ENCODE measurements around the gene ITPR2.

The ITPR2 gene

DNA sequence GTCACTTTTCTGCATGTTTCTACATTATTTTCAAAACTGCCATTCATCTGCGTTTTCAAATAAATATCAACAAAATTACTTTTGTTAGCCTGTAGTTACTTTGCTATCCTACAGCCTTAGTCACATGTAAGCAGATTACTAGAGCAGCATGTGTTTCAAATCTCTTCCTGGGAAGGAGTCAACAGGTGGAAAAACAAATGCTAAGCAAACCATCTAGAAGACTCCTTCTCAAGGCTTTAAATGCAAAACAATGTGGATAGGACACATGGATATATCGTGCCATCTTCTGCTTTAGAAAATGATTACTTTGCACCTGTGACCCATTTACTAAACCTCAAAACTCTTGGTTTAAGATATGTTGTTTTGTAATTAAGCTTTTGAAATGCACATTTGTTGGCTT lies 528.7 kb downstream of the ITPR2 start:
- Histone ChIP-seq H3K9me2 (ENCODE audit: low read depth, low read length) (no peaks in the 10 kb centered on the region), H3K27me3 (ENCODE audit: insufficient read depth, low read length) (no peaks in the 10 kb centered on the region), H3K4me3 (ENCODE audit: low read depth, low read length, poor library complexity, severe bottlenecking) (no peak overlapping the region), H3K9me3 (ENCODE audit: low read length) (no peaks in the 10 kb centered on the region), H3K27ac (ENCODE audit: low read depth, low read length, poor library complexity, severe bottlenecking) (no peak overlapping the region), H2AFZ (ENCODE audit: low read length) (no peak overlapping the region), H3K79me2 (ENCODE audit: insufficient read depth, low read length) (no peaks in the 10 kb centered on the region), H3K4me1 (ENCODE audit: insufficient read depth, low read length, severe bottlenecking) (peaks cover 4% of the 10 kb centered on the region), H3K4me2 (ENCODE audit: low read length) (no peak overlapping the region), H3K9ac (ENCODE audit: low read length) (no peak overlapping the region), H3F3A (ENCODE audit: insufficient read depth, low read length) (no peaks in the 10 kb centered on the region), H4K20me1 (ENCODE audit: insufficient read depth, low read length) (no peaks in the 10 kb centered on the region), H3K36me3 (ENCODE audit: insufficient read depth, low read length) (no peaks in the 10 kb centered on the region)
- no peak for TF ChIP-seq EZH2 (IDR thresholded peaks at IDR 0.05; ENCODE audit: borderline replicate concordance, low read length)
- TF ChIP-seq, protein P1, sequence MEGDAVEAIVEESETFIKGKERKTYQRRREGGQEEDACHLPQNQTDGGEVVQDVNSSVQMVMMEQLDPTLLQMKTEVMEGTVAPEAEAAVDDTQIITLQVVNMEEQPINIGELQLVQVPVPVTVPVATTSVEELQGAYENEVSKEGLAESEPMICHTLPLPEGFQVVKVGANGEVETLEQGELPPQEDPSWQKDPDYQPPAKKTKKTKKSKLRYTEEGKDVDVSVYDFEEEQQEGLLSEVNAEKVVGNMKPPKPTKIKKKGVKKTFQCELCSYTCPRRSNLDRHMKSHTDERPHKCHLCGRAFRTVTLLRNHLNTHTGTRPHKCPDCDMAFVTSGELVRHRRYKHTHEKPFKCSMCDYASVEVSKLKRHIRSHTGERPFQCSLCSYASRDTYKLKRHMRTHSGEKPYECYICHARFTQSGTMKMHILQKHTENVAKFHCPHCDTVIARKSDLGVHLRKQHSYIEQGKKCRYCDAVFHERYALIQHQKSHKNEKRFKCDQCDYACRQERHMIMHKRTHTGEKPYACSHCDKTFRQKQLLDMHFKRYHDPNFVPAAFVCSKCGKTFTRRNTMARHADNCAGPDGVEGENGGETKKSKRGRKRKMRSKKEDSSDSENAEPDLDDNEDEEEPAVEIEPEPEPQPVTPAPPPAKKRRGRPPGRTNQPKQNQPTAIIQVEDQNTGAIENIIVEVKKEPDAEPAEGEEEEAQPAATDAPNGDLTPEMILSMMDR (IDR thresholded peaks at IDR 0.05; ENCODE audit: low read length): no peak

DNA sequence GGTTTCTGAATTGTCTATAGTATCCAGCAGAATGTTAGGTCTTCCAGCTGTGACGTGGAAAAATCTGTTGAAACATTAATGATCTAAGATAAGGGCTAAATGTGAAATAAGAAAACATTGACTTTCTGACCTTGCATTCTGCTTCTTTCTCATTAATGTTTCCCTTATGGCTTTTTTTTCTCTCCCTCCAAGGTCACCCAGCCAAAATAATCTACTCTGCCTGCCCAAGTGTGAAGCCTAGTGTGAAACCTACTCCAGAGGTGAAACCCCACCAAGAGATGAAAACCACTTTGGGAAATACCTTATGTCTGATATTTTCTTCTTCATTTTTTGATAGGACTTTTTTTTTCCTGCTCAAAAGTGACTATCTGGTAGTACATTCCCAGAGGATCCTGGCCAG lies 529.6 kb downstream of the ITPR2 start:
- H3K4me1 ChIP-seq (ENCODE audit: insufficient read depth, low read length, severe bottlenecking): peaks cover 13% of the 10 kb centered on the region
- no peak overlapping the region for H3K9ac ChIP-seq (ENCODE audit: low read length)
- no peaks in the 10 kb centered on the region for H3K36me3 ChIP-seq (ENCODE audit: insufficient read depth, low read length)
- no peaks in the 10 kb centered on the region for H3K79me2 ChIP-seq (ENCODE audit: insufficient read depth, low read length)
- H4K20me1 ChIP-seq (ENCODE audit: insufficient read depth, low read length): no peaks in the 10 kb centered on the region
- H3F3A ChIP-seq (ENCODE audit: insufficient read depth, low read length): no peaks in the 10 kb centered on the region
- no peak overlapping the region for H3K4me2 ChIP-seq (ENCODE audit: low read length)
- H3K4me3 ChIP-seq (ENCODE audit: low read depth, low read length, poor library complexity, severe bottlenecking): no peak overlapping the region
- no peaks in the 10 kb centered on the region for H3K27me3 ChIP-seq (ENCODE audit: insufficient read depth, low read length)
- H3K27ac ChIP-seq (ENCODE audit: low read depth, low read length, poor library complexity, severe bottlenecking): no peak overlapping the region
- H3K9me2 ChIP-seq (ENCODE audit: low read depth, low read length): no peaks in the 10 kb centered on the region
- TF ChIP-seq EZH2 (IDR thresholded peaks at IDR 0.05; ENCODE audit: borderline replicate concordance, low read length): no peak
- TF ChIP-seq, protein P1 (IDR thresholded peaks at IDR 0.05; ENCODE audit: low read length): no peak
- H2AFZ ChIP-seq (ENCODE audit: low read length): no peak overlapping the region
- no peaks in the 10 kb centered on the region for H3K9me3 ChIP-seq (ENCODE audit: low read length)

DNA sequence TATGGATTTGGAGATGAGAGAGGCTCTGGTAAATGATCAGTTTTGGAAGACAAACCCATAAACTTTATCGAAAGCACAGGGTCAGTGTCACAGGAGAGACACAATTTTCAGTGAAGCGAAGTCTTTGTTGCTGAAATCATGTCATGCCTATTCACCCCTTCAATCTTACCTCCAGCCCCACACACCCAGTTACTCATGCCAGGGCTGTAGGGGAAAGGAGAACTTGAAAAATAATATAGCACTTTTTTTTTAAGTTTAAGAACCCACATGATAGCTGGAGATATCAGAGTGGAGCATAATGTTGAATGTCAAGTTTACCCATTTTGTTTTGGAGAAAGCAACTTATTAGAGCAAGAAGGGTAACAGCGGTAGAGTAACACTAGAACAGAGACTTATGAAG lies 530.2 kb downstream of the ITPR2 start:
- no peaks in the 10 kb centered on the region for H3F3A ChIP-seq (ENCODE audit: insufficient read depth, low read length)
- H3K4me1 ChIP-seq (ENCODE audit: insufficient read depth, low read length, severe bottlenecking): peaks cover 14% of the 10 kb centered on the region
- no peaks in the 10 kb centered on the region for H3K79me2 ChIP-seq (ENCODE audit: insufficient read depth, low read length)
- H3K27ac ChIP-seq (ENCODE audit: low read depth, low read length, poor library complexity, severe bottlenecking): no peak overlapping the region
- no peak overlapping the region for H2AFZ ChIP-seq (ENCODE audit: low read length)
- no peak overlapping the region for H3K4me2 ChIP-seq (ENCODE audit: low read length)
- TF ChIP-seq, protein P1 (IDR thresholded peaks at IDR 0.05; ENCODE audit: low read length): no peak
- TF ChIP-seq EZH2 (IDR thresholded peaks at IDR 0.05; ENCODE audit: borderline replicate concordance, low read length): no peak
- no peaks in the 10 kb centered on the region for H3K27me3 ChIP-seq (ENCODE audit: insufficient read depth, low read length)
- no peaks in the 10 kb centered on the region for H4K20me1 ChIP-seq (ENCODE audit: insufficient read depth, low read length)
- H3K36me3 ChIP-seq (ENCODE audit: insufficient read depth, low read length): no peaks in the 10 kb centered on the region
- H3K9ac ChIP-seq (ENCODE audit: low read length): no peak overlapping the region
- H3K9me2 ChIP-seq (ENCODE audit: low read depth, low read length): no peaks in the 10 kb centered on the region
- H3K9me3 ChIP-seq (ENCODE audit: low read length): no peaks in the 10 kb centered on the region
- no peak overlapping the region for H3K4me3 ChIP-seq (ENCODE audit: low read depth, low read length, poor library complexity, severe bottlenecking)

Measured in OCI-LY1 (cell line).